Epidermal melanocyte (primary cell): ENCODE data around the gene NANP.
"Not testable (repeated sequence)": the region's sequence is repeated elsewhere in the genome, so short reads cannot be mapped to it uniquely, and the experiment has no call there.

Experiments
- DNase-seq: peaks from one replicate; pipeline ENCODE4 v3.0.0; 2011; ENCODE audit warnings: low spot score; ENCODE audit not compliant: insufficient read length

Gene NANP

GRCh38 chr20:25623736-25624499 is at the start of gene NANP:
TSS of gene NANP (minus strand) at chr20:25624014. CDS start at chr20:25623948, 66 bp downstream.
- peak; percentile 90 for DNase-seq

- no peak for DNase-seq
Measured at GRCh38 chr20:25672659-25673235, 48.9 kb upstream of the NANP start.

GRCh38 chr20:25669826-25670422 is 46.1 kb upstream of the NANP start:
- no peak for DNase-seq

- DNase-seq: no peak
Measured at GRCh38 chr20:25668446-25668845, 44.6 kb upstream of the NANP start.

GRCh38 chr20:25659999-25660398 is 36.2 kb upstream of the NANP start:
- no peak for DNase-seq

- no peak for DNase-seq
Measured at GRCh38 chr20:25654487-25654886, 30.7 kb upstream of the NANP start.

- not testable (repeated sequence) for DNase-seq
Measured at GRCh38 chr20:25652866-25653265, 29.1 kb upstream of the NANP start.

GRCh38 chr20:25644814-25645213 is 21.0 kb upstream of the NANP start:
- DNase-seq: no peak

- DNase-seq: no peak
Measured at GRCh38 chr20:25643716-25644115, 19.9 kb upstream of the NANP start.

- no peak for DNase-seq
Measured at GRCh38 chr20:25637247-25637646, 13.4 kb upstream of the NANP start.

GRCh38 chr20:25632940-25633790 is 9.4 kb upstream of the NANP start:
- no peak for DNase-seq

- not testable (repeated sequence) for DNase-seq
Measured at GRCh38 chr20:25630615-25631014, 6.8 kb upstream of the NANP start.

- no peak for DNase-seq
Measured at GRCh38 chr20:25629816-25630499, 6.1 kb upstream of the NANP start.

- DNase-seq: no peak
Measured at GRCh38 chr20:25626779-25627178, 3.0 kb upstream of the NANP start.

- DNase-seq: no peak
Measured at GRCh38 chr20:25624500-25624939, 706 bp upstream of the NANP start.

GRCh38 chr20:25623225-25623735 is 534 bp downstream of the NANP start:
- DNase-seq: no peak

GRCh38 chr20:25622450-25623224 is 1.2 kb downstream of the NANP start:
- no peak for DNase-seq

- no peak for DNase-seq
Measured at GRCh38 chr20:25622049-25622448, 1.8 kb downstream of the NANP start.

GRCh38 chr20:25619514-25619913 is 4.3 kb downstream of the NANP start:
- DNase-seq: no peak

- DNase-seq: no peak
Measured at GRCh38 chr20:25608774-25609173, 15.0 kb downstream of the NANP start.
